Stimulated activated CD4-positive, alpha-beta T cell treated with anti-CD3 and anti-CD28 coated beads, TNF-alpha, amount 100 ng/mL, for 24 hours (primary cell): ENCODE data around the gene SPINDOC.
A peak's percentile ranks its signal among the peaks of the same experiment; 100 is the strongest.

Experiments used
- DNase-seq, 3 experiments: peaks; one replicate each; pipeline ENCODE4 v3.0.0-alpha.2; 2020; ENCODE audit warnings: low read depth in 3 of 3

Gene SPINDOC

GRCh38 chr11:63833048-63833447, 19.8 kb downstream of the SPINDOC start:
- DNase-seq: no peak

- no peak for DNase-seq
These were observed 21.4 kb downstream of the SPINDOC start for GRCh38 chr11:63834535-63835157.

GRCh38 chr11:63835158-63835545, 21.9 kb downstream of the SPINDOC start:
- DNase-seq: no peak

DNA sequence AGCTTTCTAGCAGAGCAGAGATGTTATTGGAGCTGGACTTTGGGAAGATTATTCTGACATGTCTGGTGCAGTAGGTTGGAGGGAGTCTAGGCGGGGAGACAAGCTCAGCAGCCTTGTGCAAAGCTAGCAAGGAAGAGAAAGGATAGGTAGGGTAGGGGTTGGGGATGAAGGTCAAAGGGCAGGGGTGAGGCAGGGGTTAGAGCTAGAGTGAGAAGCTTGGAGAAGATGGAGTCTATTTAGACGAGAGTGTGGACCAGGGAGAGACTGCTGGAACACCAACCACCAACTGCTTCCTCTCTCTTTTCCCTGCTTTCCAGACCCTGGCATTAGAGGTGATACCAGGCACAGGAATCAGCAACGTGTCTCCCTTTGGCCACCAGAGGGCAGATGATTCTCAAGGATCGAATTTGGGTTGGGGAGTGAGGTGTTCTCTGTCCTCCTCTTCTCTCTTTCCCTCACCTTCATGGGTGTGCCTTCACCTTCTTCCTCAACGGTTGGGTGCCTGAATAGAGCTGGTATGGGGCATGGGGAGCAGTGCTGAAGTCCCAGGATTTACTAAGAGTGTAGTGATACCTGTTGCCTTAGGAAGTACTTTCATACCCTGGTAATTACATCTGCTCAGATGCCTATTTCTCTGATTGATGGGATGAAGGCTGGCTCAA, 23.9 kb downstream of the SPINDOC start:
- peak; percentile 51 to 69 (median 66) for DNase-seq

- no peak for DNase-seq
These were observed 24.5 kb downstream of the SPINDOC start for GRCh38 chr11:63837739-63838138.

DNA sequence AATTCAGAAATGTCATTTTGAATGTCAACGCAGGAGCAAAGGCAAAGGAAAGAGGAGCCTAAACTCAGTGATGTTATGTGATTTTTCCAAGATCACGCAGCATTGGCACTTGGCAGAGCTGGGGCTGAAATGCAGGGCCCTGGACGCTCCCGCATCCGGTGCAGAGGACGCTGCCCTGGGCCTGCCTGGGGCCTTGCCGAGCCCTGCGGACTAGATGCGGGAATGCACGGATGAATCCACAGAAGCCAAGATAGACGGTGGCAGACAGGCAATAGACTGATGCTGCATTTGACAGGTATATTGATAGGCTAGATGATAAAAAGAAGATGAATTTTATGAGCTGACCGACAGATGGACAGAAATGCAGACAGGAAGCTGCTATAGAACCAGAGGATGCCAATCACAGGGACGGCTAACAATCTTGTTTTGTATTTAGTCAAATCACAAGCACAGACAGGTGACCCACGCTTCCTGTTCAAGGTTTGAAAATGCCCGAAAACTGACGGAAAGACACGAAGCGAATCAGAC, 25.0 kb downstream of the SPINDOC start:
- DNase-seq: no peak

DNA sequence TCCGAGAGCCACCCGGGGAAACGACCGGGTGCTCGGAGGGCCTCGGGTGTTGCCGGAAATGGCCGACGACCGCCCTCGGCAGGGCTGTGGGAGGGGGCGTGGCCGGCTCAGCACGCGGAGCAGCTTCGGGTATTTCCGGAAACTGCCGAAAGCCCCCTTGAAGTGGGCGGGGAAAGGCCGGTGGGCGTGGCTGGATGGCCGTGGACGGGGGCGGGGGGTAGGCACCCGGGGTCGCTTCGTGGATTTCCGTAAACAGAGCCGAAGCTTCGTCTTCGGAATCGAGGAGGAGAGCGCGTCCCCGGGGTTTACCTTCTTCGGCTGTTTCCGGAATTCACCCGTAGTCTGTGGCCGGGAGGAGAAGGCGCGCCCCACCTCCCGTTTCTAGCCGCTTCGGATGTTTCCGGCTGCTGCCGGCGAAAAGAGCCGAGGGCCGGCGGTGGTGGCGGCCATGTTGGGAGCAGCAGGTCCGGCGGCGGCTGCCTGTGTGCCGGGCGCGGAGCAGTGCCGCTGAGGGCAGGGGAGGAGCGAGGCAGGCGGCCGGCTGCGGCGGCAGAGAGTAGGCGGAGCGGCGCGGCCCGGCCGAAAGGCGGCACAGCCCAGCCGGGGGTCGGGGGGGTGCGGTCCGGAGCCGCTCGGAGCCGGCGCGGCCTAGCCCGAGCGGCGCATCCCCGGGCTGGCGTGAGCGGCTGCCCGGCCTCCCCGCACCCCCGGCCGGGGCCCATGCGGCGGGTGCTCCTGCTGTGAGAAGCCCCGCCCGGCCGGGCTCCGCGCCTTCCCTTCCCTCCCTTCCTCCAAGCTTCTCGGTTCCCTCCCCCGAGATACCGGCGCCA, 25.6 kb downstream of the SPINDOC start, which contains the start of gene MARK2:
TSS of gene MARK2 (plus strand) at position 433 of the 830 bp plus-strand sequence. CDS start at position 830, 397 bp downstream.
- peak; percentile 99 to 100 (median 100) for DNase-seq

- DNase-seq: peak in 1 of 3 experiments; percentile 26
These were observed 26.5 kb downstream of the SPINDOC start for GRCh38 chr11:63839508-63840355.

- DNase-seq: no peak
These were observed 27.3 kb downstream of the SPINDOC start for GRCh38 chr11:63840356-63841060.

DNA sequence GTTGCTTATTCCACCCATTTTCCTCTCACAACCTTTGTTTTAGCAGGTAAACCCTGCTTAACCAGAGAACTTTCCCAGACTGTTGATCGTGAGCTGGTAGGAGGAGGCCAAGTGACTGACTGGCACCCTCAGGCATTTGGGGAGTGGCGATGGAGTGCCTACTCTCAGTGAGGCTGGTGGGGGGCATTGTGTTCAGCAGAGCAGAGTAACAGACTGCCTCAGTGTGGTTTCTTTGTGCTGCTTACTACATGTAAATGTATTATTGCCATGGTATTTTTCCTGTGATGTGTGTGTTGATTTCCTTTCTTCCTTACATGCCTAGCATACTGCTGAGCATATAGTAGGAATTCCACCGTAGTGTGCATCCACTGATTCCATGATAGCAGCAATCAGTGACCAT, 28.3 kb downstream of the SPINDOC start:
- no peak for DNase-seq

DNA sequence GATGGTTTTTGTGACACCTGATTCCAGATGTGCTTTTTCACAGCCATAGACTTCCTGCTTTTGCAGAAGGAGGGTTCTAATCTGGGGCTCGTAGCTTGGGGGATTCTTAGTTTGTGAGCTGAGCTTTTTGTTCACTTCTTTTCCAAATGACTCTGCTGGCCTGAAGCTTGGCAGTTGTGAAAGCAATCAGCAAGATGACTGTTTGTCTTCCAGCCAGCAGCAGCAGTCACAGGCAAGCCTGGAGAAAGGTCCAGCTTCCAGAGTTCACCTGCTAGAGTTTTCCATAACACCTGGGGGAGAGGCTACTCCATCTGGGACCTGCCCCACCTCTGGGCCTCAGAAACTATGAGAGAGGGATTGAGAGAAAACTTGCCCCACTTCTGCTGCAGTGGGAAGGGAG, 29.8 kb downstream of the SPINDOC start:
- no peak for DNase-seq

DNA sequence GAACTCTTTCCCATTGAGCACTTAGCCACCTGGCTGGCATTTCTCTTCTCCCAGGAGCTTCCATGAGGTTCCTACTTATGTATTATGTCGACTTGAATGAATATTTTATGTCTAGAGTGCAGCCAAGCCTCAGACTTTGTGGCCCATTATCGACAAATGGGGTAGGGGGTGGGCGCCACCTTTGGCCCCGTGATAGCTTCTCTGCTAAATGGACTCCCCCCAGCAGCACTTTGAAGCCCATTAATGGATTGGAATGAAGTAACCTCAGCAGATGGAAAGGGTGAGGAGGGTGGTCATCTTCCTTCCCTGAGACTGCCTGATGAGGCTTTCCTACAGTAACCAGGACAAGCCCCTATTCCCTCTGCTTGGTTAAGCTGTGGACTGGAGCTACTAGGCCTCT, 31.6 kb downstream of the SPINDOC start:
- DNase-seq: no peak

DNA sequence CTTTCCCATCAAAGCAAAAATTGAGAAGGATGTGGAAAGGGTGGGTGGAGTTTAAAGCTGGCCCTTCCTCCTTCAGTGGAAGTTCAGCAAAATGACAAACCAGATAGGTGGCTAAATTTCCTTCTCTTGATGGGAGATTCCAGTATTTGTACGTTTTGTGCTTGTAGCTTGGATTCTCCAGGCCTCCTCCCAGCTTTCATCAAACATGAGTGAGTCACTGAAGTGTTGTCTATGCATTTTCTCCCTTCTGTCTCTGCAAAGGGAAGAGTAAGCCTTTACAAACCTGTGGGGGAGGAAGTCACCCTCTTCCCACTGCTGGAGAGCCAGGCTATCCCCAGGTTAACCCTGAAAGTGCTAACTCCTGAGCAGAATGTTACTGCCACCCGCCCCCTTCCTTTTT, 32.0 kb downstream of the SPINDOC start:
- DNase-seq: no peak

- no peak for DNase-seq
These were observed 32.7 kb downstream of the SPINDOC start for GRCh38 chr11:63845911-63846310.

GRCh38 chr11:63846897-63847296, 33.6 kb downstream of the SPINDOC start:
- DNase-seq: no peak

GRCh38 chr11:63847363-63847762, 34.1 kb downstream of the SPINDOC start:
- no peak for DNase-seq

GRCh38 chr11:63849691-63850090, 36.4 kb downstream of the SPINDOC start:
- no peak for DNase-seq

- no peak for DNase-seq
These were observed 37.7 kb downstream of the SPINDOC start for GRCh38 chr11:63850920-63851319.

DNA sequence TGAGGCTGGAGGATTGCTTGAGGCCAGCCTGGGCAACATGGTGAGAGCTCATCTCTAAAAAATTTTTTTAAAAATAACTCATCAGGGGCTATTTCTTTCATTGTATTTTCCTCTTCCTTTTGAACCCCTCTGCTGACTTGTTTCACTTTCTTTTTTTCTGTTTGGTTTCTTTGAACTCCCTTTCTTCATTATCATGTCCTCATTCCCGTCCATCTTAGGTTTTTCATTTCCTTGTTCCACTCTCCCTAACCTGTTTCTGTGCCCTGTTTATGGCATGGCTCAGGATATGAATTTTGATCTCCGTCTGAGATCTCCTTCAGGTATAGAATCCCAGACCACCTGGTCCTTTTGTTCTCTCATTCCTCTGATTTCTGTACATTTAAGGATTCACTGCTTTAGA, 38.1 kb downstream of the SPINDOC start:
- DNase-seq: no peak

DNA sequence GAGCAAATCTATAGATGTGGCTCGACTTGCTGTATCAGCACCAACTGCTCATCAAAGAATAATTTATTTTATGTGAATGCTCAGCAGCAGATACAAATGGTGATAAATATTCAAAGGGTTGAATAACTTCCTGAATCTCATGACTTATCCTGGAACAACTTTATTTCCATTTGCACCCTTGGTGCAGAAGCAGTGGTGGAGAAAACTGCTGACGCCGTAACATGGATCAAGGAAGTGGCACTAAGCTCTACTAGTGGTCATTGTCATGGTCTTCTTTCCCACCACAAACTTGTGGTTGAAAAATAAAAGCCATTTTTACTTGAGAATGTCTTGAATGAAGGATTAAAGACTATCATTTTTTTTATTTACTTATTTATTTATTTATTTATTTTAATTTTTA, 40.2 kb downstream of the SPINDOC start:
- no peak for DNase-seq

DNA sequence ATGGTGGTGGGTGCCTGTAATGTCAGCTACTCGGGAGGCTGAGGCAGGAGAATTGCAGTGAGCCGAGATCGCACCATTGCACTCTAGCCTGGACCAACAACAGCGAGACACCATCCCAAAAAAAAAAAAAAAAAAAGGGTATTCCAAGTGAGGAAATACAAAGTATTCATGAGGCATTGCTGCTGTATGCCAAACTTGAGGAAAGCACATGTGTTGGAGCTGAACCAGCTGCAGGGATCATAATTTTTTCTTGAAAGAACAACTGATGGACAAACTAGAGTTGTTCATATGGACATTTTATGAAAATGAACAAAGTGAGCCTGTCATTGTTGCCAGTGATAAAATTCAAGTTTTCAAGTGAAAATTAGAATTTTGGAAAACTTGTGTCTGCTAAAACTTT, 41.4 kb downstream of the SPINDOC start:
- DNase-seq: no peak
